Activated T-cell treated with anti-CD3 and anti-CD28 coated beads for 1 hour (primary cell): Measurements from ENCODE around the gene CACNB1.
"Not testable (repeated sequence)": the region's sequence is repeated elsewhere in the genome, so short reads cannot be mapped to it uniquely, and the experiment has no call there.

Experiments used
- DNase-seq: peaks from one replicate; pipeline ENCODE4 v3.0.0-alpha.2; 2020; ENCODE audit warnings: low read depth

CACNB1 gene

GRCh38 chr17:39151150-39151942 is 46.1 kb downstream of the CACNB1 start, which contains the start of gene PLXDC1:
Gene PLXDC1, minus strand, starts transcription at chr17:39151637. Its CDS starts 200 bp downstream, at chr17:39151437.
- DNase-seq, result no peak

- no peak for DNase-seq
Measured at GRCh38 chr17:39150795-39151149, 46.7 kb downstream of the CACNB1 start.

GRCh38 chr17:39150104-39150634 is 47.3 kb downstream of the CACNB1 start:
- DNase-seq, result no peak

- DNase-seq, result no peak
Measured at GRCh38 chr17:39147221-39148185, 50.0 kb downstream of the CACNB1 start.

- DNase-seq, result no peak
Measured at GRCh38 chr17:39146273-39146672, 51.2 kb downstream of the CACNB1 start.

- DNase-seq, result no peak
Measured at GRCh38 chr17:39145143-39145542, 52.3 kb downstream of the CACNB1 start.

GRCh38 chr17:39144416-39144840 is 53.0 kb downstream of the CACNB1 start:
- no peak for DNase-seq

- DNase-seq, result no peak
Measured at GRCh38 chr17:39143552-39144093, 53.8 kb downstream of the CACNB1 start.

GRCh38 chr17:39141915-39142664 is 55.4 kb downstream of the CACNB1 start:
- DNase-seq, result no peak

GRCh38 chr17:39141294-39141693 is 56.2 kb downstream of the CACNB1 start:
- DNase-seq, result no peak

GRCh38 chr17:39139561-39139960 is 57.9 kb downstream of the CACNB1 start:
- no peak for DNase-seq

GRCh38 chr17:39139161-39139511 is 58.3 kb downstream of the CACNB1 start:
- no peak for DNase-seq

- no peak for DNase-seq
Measured at GRCh38 chr17:39138431-39139160, 58.9 kb downstream of the CACNB1 start.

- DNase-seq, result no peak
Measured at GRCh38 chr17:39134878-39135277, 62.6 kb downstream of the CACNB1 start.

- no peak for DNase-seq
Measured at GRCh38 chr17:39132192-39132610, 65.3 kb downstream of the CACNB1 start.

GRCh38 chr17:39131616-39132015 is 65.9 kb downstream of the CACNB1 start:
- DNase-seq, result no peak

GRCh38 chr17:39130205-39130604 is 67.3 kb downstream of the CACNB1 start:
- no peak for DNase-seq

GRCh38 chr17:39129544-39129943 is 67.9 kb downstream of the CACNB1 start:
- DNase-seq, result not testable (repeated sequence)

GRCh38 chr17:39126436-39126835 is 71.0 kb downstream of the CACNB1 start:
- no peak for DNase-seq

- no peak for DNase-seq
Measured at GRCh38 chr17:39125143-39125875, 72.2 kb downstream of the CACNB1 start.
